CD4-positive, alpha-beta T cell treated with Interleukin-2 at 100 ng/mL for 4 hours (primary cell): Measurements from ENCODE around the gene MAGI1.

Experiments
- DNase-seq: peaks from one replicate; pipeline ENCODE4 v3.0.0-alpha.2; 2020; ENCODE audit warnings: low spot score

MAGI1 gene

DNA sequence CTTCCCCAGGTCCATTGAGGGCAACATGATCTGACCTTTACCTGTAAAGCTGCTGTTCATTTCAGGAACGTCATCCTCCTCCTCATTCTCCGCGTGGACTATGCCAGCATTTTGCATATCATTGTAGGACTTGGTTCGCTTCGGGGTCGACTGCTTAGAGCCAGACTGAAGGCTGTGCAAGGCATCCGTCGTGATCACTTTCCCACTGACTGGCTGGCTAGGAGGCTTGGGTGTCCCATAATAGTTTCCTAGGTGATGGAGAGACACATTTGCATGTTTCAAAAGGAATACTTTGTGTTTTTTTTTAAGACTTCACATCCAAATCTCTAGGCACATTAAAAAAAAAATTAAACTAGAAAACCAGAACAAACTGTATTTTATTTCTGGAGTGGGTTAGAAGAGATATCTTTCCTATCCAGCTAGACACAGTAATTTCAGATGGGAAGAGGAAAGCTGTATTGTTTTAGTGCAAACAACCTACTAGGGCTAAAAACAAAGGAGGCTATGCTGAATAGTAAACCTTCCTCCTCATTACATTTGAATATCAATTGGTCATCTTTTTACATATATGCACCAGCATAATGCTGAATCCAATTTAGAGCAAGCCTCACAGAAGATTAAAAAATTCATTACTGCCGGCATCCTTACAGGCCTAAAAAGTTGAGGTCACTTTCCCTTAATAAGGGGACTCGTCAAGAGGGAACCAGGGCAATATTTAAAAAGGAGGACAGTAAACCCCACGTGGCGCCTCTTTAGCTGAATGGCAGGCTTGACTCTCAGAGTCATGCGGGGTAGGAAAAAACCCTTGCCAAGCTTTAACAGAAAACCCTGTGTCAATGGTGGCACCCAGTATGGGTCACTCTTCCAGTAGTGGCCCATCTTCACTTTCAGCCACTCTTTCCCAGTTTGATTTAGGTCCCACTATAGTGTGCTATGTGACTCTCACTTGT lies 559.9 kb downstream of the MAGI1 start:
- no peak for DNase-seq

DNA sequence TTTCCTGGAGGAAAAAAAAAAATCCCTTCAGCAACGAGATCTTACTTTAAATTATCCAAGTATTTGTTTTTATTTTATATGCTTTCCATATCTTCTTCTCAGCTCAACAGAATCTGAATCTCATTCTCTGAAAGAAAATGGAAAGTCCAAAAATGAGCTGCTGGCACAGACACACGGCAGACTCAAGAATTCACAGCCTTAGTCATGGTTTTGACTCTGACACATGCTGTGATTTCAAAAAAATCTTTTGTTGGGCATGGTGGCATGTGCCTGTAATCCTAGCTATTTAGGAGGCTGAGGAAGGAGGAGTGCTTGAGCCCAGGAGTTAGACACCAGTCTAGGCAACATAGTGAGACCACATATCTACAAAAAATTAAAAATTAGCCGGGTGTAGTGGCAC lies 565.0 kb downstream of the MAGI1 start:
- DNase-seq, result no peak

DNA sequence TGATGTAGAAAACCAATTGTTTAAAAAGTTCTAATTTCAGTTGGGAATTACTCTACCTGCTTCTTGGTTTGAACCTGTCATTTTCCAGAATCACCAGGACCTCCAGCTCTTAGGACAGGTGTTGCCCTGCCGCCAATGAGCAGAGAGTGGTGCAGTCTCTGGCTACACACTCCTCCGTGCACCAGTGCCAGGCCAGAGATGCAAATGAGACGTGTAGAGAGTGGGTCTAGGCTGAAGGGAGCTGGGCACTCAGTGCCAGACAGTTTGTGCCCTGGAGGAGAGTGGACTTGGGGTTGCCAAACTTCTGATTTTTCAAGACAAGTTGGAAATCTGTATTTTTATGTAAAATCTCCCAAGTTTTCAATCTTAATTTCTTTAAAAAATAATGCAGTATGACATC lies 566.2 kb downstream of the MAGI1 start:
- DNase-seq, result no peak

DNA sequence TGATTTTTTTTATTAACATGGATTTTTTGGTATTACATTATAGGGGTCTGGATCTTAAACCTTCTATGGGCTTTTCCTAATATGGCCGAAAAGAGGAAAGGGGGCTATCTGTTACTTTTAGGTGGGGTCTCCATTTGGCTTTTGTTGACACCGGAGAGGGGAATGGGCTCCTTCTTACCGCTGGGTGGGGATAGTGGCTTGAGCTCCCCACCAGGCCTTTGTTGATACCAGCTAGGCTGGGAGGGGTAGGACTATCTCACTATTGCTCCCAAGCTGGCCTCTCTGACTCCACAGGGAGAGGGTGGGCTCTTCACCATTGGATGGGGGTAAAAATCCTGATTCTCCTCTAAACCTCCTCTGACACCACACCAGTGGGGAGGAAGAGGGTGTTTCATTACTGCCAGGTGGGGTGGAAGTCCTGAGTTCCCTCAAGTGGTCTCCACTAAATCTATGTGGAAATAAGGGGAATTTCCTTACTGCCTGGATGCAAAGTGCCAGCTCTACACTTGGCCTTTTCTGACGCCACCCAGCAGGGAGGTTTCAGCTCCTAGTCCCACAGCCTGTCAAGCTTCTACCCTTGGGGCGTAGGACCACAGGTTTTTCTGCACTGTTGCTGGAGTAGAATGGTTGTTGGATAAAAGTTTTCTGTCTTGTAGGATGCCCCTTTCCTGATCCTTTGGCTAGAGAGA lies 572.3 kb downstream of the MAGI1 start:
- no peak for DNase-seq

DNA sequence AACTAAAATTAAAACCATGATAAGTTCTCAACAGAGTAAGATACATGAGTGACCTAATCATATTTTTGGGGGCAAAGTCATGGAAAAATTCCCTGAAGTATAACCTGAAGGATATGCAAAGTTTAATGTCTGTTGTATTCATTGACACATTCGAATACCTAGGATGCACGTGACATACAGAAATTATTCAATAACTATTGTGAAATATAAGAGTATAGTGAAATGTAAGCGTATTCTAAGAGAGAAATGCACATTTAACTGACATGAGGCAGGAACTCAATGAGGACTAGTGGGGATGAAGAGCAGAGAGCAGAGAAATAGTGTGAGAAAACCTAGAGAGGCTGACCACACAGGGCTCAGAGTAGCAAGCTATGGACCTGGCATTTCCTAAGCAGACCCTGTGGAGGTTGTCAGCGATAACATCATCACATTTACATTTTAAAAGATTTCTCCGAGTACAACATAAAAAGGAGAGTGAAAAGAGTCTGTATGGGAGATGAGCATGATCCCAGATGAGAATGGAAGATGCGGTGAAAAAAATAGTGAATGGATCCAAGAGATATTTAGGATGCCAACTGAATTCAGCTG lies 588.8 kb downstream of the MAGI1 start:
- DNase-seq, result no peak

DNA sequence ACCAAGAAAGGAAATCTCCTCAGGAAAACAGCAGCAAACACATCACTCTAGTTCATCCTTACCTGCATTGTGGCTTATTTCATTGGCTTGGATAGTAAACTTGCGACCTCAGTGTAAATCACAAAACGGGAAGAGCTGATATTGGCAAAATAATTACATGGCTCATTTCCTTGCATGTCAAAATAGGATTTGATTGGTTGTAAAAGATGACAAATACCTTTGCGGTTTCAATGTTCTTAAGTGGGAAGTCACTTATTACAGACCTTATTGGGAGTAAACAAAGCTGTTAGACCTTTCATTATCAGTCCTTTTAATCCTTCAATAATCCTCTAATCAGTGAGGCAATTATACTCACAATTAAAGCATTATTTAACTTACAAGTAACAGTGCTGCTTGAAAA lies 590.6 kb downstream of the MAGI1 start:
- no peak for DNase-seq

DNA sequence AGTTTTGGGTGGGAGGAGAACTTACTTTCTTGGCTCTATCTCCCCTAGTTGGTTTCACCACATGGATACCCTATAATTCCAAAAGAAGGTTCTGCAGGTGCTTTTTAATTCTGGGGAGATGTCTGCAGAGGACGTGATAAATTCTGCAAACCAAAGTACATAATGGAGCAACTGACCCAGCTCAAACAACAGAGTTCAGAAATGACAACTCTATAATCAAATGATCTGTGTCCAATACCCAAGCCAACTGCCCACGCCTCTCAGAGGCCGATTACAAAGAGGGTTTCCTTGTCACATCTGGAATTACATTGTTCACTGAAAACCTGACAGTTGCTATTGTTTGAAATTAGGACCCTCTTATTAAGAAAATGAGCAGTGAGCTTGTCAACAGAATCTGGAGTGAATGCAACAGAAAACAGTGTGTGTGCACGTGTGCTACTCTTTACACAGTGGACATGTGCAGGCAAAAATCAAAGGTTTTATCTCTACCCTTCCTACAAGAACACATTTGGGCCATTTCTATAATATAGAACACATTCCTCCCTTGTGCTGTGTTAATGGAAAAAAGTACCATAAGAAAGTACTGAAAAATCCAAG lies 593.0 kb downstream of the MAGI1 start:
- no peak for DNase-seq

DNA sequence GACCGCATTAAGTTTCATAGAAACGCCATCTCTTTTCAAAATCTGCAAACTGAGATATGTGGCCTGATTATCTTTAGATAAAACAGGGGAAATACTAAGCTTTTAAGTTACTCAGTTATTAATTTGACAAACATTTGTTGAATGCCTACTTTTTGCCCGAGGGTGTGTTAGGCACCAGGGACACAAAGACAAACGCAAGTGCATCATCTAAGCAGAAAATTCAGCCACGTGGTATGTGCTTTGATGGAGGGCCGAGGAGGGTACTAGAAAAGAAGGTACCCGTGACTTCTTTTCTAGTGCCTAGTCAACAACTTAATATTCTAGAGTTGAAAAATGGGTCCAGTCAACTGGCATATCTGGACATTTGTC lies 594.3 kb downstream of the MAGI1 start:
- no peak for DNase-seq

DNA sequence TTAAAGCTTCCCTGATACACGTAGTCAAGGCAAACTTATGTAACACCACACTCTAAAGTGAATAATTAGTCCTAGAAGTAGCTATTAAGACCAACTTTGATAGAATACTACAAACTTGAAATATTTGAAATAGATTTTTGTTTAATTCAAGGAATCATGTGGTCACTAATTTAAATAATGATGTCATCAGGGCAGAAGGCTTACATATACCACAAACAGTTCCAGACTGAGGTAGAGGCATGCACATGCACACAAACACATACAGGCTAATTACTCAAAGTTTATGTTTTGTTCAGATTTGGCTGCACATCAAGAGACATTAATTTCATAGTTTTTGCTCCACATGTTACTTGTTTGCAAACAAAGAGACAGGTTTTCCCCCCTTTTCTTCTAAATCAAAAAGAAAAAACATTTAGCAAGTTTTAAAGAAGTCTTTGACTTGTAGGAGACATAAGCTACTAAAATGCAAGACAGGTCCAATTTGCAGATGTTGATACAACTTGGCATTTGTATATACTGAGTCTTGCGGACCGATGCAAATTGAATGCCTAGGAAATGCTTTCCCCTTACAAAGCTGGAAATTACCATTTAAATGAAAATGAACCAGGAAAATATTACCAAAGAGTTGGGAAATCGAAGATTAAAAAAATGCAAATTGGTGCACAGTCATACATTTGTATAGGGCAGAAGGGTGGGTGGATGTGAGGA lies 594.8 kb downstream of the MAGI1 start:
- DNase-seq, result no peak

DNA sequence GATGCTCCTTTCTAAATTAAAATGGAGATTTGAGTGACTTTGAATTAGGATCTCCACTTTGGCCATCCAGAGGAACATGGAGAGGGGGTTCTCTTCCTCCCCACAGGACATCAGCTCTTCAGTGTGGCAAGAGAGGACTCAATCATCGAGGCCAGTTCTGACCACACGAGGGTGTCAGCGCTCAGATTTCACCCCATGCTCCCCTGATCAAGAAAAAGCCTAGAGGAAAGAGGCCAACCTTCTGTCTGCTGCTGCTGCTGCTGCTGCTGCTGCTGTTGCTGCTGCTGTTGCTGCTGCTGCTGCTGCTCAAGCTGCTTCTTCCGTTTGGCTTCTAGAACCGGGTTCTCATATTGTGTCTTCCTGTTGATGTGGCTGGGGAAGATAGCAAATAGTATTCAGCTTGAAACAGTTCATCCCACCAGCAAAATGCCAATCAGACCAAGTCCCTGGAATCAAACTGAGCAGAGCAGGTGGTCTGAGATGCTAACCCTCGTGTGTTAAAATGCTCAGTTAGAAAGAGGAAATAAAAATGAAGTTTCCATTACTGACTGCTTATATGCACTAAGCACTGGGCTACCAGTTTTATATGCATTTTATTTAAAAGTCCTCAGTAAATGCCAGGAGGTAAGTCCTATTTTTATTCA lies 599.0 kb downstream of the MAGI1 start:
- no peak for DNase-seq

DNA sequence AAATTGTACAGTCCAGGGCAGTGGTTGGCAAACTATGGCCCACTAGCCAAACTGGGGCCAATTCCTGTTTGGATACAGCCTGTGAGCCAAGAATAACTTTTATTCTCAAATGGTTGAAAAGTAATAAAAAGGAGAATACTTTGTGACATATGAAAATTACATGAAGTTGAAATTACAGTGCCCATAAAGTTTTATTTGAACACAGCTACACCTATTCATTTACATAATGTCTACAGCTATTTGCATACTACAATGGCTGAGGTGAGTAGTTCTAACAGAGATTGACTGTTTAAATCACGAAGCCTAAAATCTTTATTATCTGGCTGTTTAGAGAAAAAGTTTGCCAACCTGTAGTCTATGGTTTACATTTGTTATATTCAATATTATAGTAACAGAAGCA lies 600.1 kb downstream of the MAGI1 start:
- no peak for DNase-seq

DNA sequence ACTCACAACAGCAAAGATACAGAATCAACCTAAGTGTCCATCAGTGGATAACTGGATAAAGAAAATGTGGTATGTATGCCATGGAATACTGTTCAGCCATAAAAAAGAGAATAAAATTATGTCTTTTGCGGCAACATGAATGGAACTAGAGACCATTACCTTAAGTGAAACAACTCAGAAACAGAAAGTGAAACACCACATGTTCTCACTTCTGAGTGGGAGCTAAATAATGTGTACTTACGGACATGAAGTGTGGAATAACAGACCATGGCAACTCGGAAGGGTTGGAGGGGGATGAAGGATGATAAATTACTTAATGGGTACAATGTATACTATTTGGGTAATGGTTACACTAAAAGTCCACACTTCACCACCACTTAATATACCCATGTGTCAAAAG lies 600.6 kb downstream of the MAGI1 start:
- no peak for DNase-seq

DNA sequence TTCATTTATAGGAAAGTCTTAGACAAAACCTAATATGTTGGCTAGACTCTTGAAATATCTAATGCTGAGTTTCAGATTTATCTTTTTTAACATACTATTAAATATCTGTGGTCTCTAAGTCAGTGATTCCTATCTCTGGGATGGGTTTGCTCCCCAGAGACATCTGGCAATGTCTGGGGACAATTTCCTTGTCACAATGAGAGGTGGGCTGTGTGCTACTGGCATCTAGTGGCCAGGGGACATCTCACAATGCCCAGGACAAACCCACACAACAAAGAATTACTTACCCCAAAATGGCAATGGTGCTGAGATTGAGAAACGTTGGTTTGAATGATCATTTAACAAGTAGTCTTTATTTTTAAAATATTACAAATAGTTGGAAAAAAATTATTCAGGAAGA lies 602.1 kb downstream of the MAGI1 start:
- DNase-seq, result no peak

DNA sequence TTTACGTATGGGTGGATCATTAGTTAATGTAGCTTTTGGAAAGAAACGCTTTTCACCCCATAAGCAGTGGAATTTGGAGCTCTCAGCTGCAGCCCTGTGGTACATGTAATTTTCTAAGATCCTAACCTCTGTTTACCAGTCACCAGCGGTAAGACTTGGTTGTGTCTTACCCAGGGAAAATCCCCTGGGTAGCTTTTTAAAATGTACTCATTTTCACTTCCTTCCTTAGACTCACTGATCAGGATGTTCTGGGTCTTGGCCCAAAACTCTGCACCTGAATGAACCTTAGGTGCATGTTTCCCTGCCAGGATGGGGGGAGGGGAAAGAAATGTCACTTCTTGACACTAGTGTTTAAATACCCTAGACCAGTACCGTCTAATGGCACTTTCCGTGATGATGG lies 605.2 kb downstream of the MAGI1 start:
- DNase-seq, result no peak

DNA sequence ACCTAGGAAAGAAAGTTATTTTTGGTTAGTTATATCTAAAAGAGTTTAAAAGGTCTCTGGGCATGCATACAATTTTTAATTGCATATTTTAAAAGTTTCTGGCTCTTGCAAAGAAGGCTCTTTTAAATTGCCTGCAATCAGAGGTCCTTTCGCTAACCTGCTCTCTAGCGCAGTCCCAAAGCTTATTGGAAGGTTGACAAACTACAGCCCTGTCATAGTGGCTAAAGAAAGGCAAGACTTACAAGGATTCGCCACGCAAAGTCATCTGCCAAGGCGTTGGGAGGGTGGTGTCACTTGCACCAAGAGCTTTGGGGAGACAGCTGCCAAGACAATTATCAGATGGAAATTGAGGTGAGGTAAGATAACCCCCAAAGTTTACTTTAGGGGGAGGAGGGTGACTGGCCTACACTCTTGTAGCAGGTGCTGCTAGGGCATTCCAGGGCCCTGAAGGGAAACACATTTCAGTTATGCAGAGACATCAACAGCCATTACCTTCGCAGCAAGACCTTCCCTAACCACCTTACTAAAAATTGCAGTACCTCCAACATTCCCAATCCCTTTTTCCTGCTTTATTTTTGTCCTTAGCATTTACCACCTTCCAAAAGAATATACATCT lies 606.2 kb downstream of the MAGI1 start:
- DNase-seq, result no peak

DNA sequence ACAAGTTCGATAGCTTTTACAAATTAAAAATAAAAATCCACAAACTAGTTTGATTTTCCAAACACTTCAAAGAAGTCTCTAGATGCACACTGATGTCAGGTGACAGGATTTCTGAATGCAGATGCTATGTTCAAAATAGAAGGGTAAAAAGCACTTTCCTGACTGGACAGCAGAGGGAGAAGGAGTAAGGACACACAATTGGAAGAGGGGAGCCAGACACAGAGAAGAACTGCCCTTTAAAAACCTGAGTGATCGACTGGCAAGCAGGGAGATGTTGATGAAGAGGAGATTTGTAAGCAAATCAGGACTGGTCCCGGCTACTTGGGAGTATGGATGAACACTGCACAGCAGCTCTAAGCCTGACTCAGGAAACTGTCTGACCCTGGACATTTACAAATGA lies 612.8 kb downstream of the MAGI1 start:
- no peak for DNase-seq

DNA sequence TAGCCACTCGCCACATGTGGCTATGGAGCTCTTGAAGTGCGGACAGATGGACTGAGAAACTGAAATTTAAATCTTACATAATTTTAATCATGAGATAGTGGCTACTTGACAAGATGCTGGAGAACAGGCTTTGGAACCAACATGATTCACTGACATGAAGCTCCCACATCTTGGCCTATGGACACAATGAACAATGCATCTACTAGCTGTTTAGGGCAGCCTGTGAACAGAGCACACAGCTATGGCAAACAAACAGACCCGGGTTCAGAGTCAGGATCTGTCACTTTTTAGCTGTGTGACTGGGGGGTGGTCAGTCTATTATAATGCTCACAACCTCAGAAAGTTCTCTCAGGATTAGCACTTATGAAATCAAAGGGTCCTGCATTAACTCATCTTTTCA lies 616.6 kb downstream of the MAGI1 start:
- no peak for DNase-seq

DNA sequence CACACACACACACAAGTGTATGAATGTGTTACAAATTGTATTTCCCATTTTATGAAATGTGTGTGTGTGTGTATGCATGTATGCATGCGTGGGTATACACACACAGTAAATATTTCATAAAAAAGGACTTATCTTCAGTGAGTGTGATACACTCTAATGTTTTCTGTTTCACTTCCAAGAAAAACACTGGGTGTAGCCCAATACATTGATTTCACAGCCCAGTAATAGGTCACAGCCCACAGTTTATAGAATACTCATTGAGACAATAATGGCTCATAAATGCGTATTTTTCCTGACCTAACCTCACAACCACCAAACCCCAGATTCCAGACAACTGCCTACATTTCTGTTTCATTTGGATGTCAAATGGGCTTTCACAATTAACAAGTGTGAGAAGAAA lies 619.5 kb downstream of the MAGI1 start:
- no peak for DNase-seq

DNA sequence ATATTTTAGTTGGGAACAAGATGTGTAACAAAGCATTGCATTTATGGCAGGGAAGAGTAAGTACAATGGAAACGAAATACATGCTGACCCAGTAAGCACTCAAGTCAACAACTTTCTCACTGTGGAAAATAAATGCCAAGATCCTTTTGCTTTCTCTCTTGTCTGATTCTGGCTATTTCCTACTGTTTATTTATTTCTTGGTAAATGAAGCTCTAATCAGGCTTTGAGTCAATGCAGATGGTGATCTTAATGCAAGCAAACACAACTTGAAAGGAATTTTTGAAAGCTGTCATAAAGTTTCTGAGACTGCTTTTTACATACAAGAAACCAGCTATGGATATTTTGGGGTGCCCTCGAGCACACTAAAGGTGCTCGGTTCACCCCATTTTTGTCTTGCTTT lies 624.8 kb downstream of the MAGI1 start:
- DNase-seq, result no peak

DNA sequence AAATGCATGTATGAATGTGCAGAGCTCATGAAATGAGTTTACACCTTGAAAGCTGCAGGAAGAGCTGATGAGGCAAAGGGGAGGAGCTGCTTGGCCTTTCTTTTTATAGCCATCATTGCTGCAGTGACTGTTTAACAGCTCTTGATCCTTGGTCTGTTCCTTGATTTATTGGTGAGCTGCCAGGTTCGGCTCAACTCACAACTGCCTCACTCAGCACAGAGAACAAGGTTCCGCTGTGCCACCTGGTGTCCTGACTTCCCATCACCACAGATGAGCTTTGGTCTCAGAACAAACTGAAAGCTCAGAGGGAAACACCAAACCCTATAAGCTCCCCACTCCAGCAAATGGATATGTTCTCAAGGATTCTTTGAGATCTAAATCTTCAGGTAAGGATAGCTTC lies 626.1 kb downstream of the MAGI1 start:
- DNase-seq, result no peak

DNA sequence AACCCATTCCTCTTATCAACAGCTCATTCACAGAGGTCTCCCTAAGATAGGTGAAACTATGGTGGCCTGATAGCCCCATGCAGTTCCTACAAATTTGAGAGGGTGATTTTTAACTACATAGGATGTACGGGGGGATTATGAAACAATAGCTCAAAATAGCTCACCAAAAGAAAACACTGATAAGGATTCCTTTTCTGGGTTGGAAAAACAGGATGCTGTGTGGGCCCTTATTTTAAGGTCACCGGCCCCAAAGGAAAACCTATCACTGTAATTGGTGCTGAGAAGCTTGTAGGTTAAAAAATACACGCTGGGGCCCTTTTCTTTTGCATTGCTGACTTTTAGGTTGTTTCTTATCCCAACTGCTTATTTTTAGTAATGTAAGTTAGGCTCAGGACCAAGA lies 627.4 kb downstream of the MAGI1 start:
- no peak for DNase-seq
